SU-DHL-6 (cell line): ENCODE data around the gene TENM4.

Experiments used
- H2AFZ ChIP-seq: fragments of 200-600 bp; sonication (generic); 2 replicates; pipeline ENCODE4 v1.6.1; 2014; ENCODE audit warnings: low read depth, mild to moderate bottlenecking, moderate library complexity, mixed read lengths, antibody characterized with exemption, low read length; ENCODE audit not compliant: severe bottlenecking
- H3F3A ChIP-seq: fragments of 200-600 bp; shearing (Covaris generic); 2 replicates; pipeline ENCODE4 v1.6.0; 2016; ENCODE audit warnings: antibody characterized with exemption, mild to moderate bottlenecking; ENCODE audit not compliant: insufficient read depth
- H3K27ac ChIP-seq: fragments of 200-600 bp; sonication (generic); 2 replicates; pipeline ENCODE4 v1.5.1; 2016; ENCODE audit warnings: low read depth, mild to moderate bottlenecking, low read length, moderate library complexity, mixed read lengths
- H3K27me3 ChIP-seq: fragments of 200-600 bp; sonication (generic), shearing (Covaris generic); 2 replicates; pipeline ENCODE4 v1.6.0; 2014; ENCODE audit warnings: mild to moderate bottlenecking, low read length
- H3K36me3 ChIP-seq: fragments of 200-600 bp; sonication (generic); 2 replicates; pipeline ENCODE4 v1.6.1; 2014; ENCODE audit warnings: mild to moderate bottlenecking, low read length, mixed read lengths
- H3K4me2 ChIP-seq: fragments of 300-600, 200-600 bp; shearing (Covaris generic), sonication (generic); 2 replicates; pipeline ENCODE4 v1.6.0; 2014; ENCODE audit warnings: low read length, low read depth, mild to moderate bottlenecking; ENCODE audit not compliant: poor library complexity, severe bottlenecking
- H3K4me3 ChIP-seq: fragments of 200-600 bp; sonication (generic); 2 replicates; pipeline ENCODE4 v1.5.1; 2014; ENCODE audit warnings: antibody characterized with exemption, low read length, mild to moderate bottlenecking, mixed read lengths; ENCODE audit not compliant: insufficient read depth, poor library complexity, severe bottlenecking
- H3K79me2 ChIP-seq: fragments of 200-600 bp; sonication (generic); 2 replicates; pipeline ENCODE4 v1.6.1; 2014; ENCODE audit warnings: mild to moderate bottlenecking, low read length, moderate library complexity; ENCODE audit not compliant: insufficient read depth
- H3K9ac ChIP-seq: fragments of 200-600 bp; sonication (generic); 2 replicates; pipeline ENCODE4 v1.7.0; 2014; ENCODE audit warnings: mild to moderate bottlenecking, low read length
- H3K9me2 ChIP-seq: fragments of 200-600 bp; sonication (generic); replicated peaks from 2 replicates; pipeline ENCODE4 v1.6.1; 2014; ENCODE audit warnings: low read length; ENCODE audit not compliant: insufficient read depth
- H3K9me3 ChIP-seq: fragments of 200-600 bp; sonication (generic); 2 replicates; pipeline ENCODE4 v1.6.1; 2014; ENCODE audit warnings: low read length, mixed read lengths; ENCODE audit not compliant: insufficient read depth
- H4K20me1 ChIP-seq: fragments of 200-600 bp; sonication (generic); 2 replicates; pipeline ENCODE4 v1.6.1; 2014; ENCODE audit warnings: low read depth, mild to moderate bottlenecking, antibody characterized with exemption, low read length, moderate library complexity, mixed read lengths
- CTCF ChIP-seq: fragments of 200-600 bp; sonication (generic); IDR thresholded peaks from one replicate; pipeline ENCODE4 v1.5.1; 2017; ENCODE audit warnings: antibody characterized with exemption, mild to moderate bottlenecking, low read length, moderate library complexity; ENCODE audit not compliant: insufficient read depth, poor library complexity, severe bottlenecking
- EZH2phosphoT487 ChIP-seq: fragments of 200-600 bp; sonication (generic), shearing (Covaris generic); conservative IDR thresholded peaks from 2 replicates; pipeline ENCODE4 v1.6.1; 2018; ENCODE audit warnings: mild to moderate bottlenecking, antibody characterized with exemption, low read length, moderate library complexity, mixed read lengths

The TENM4 gene

GRCh38 chr11:78800096-78800690 is 640.6 kb downstream of the TENM4 start:
- no peak overlapping the region for H3K27ac ChIP-seq
- H3K4me2 ChIP-seq: no peak overlapping the region
- no peak overlapping the region for H2AFZ ChIP-seq
- H3F3A ChIP-seq: no peaks in the 10 kb centered on the region
- H3K9me2 ChIP-seq: no peaks in the 10 kb centered on the region
- no peak overlapping the region for H3K9ac ChIP-seq
- H3K27me3 ChIP-seq: no peaks in the 10 kb centered on the region
- H3K4me3 ChIP-seq: no peak overlapping the region
- no peaks in the 10 kb centered on the region for H3K9me3 ChIP-seq
- H3K79me2 ChIP-seq: no peaks in the 10 kb centered on the region
- TF ChIP-seq CTCF (no peak), EZH2phosphoT487 (no peak)
- no peaks in the 10 kb centered on the region for H4K20me1 ChIP-seq
- H3K36me3 ChIP-seq: no peaks in the 10 kb centered on the region

- Histone ChIP-seq H3K9me2 (no peaks in the 10 kb centered on the region), H3K79me2 (no peaks in the 10 kb centered on the region), H3K9me3 (no peaks in the 10 kb centered on the region), H3K9ac (no peak overlapping the region), H4K20me1 (no peaks in the 10 kb centered on the region), H3K4me3 (no peak overlapping the region), H3K27ac (no peak overlapping the region), H3K36me3 (no peaks in the 10 kb centered on the region), H2AFZ (no peak overlapping the region), H3K4me2 (no peak overlapping the region), H3K27me3 (no peaks in the 10 kb centered on the region), H3F3A (no peaks in the 10 kb centered on the region)
- no peak for TF ChIP-seq EZH2phosphoT487
- peak; percentile 86 for TF ChIP-seq CTCF
These were observed 642.2 kb downstream of the TENM4 start for GRCh38 chr11:78798663-78799062.

GRCh38 chr11:78797559-78797958 is 643.3 kb downstream of the TENM4 start:
- H3F3A ChIP-seq: no peaks in the 10 kb centered on the region
- no peaks in the 10 kb centered on the region for H4K20me1 ChIP-seq
- no peak overlapping the region for H3K27ac ChIP-seq
- H2AFZ ChIP-seq: no peak overlapping the region
- H3K27me3 ChIP-seq: no peaks in the 10 kb centered on the region
- no peak overlapping the region for H3K4me2 ChIP-seq
- H3K79me2 ChIP-seq: no peaks in the 10 kb centered on the region
- no peaks in the 10 kb centered on the region for H3K36me3 ChIP-seq
- H3K4me3 ChIP-seq: no peak overlapping the region
- no peaks in the 10 kb centered on the region for H3K9me3 ChIP-seq
- no peaks in the 10 kb centered on the region for H3K9me2 ChIP-seq
- no peak overlapping the region for H3K9ac ChIP-seq
- no peak for TF ChIP-seq EZH2phosphoT487
- no peak for TF ChIP-seq CTCF
